H1 (cell line): ENCODE results near the gene PRIMA1. TPM values are rescaled to one million over a fixed set of nuclear protein-coding genes. Genes with fewer than 3 reads are reported as not detected.

Experiments used
- CHD7 ChIP-seq: fragments of 300-600 bp; sonication (generic); IDR thresholded peaks from 2 replicates; pipeline ENCODE4 v1.7.1; 2012; ENCODE audit warnings: low read length, moderate library complexity, mild to moderate bottlenecking, inconsistent platforms; ENCODE audit not compliant: insufficient replicate concordance
- EGR1 ChIP-seq: IDR thresholded peaks from 2 replicates; pipeline ENCODE4 v1.6.1; 2011; ENCODE audit warnings: low read depth, low read length, borderline replicate concordance
- EP300 ChIP-seq, 2 experiments: IDR thresholded peaks; 1 replicate in 1 of 2; 2 replicates in 1 of 2; pipeline ENCODE4 v1.6.1; 2011 to 2012; ENCODE audit warnings: low read depth in 2 of 2, low read length in 2 of 2, mild to moderate bottlenecking in 2 of 2, borderline replicate concordance in 1 of 2, inconsistent platforms in 1 of 2, moderate library complexity in 1 of 2
- SRF ChIP-seq: IDR thresholded peaks from 2 replicates; pipeline ENCODE4 v1.6.1; 2011; ENCODE audit warnings: mild to moderate bottlenecking, low read depth, low read length, moderate library complexity
- TCF12 ChIP-seq: IDR thresholded peaks from 2 replicates; pipeline ENCODE4 v1.6.1; 2011; ENCODE audit warnings: low read depth, mild to moderate bottlenecking, low read length
- polyA plus RNA-seq, 7 experiments: library from polyadenylated mRNA; depleted of rRNA in 3 of 7; stranded (reverse) in 5 of 7; unstranded in 2 of 7; fragments of >200 nt in 5 of 7; fragments of 200-250 nt in 2 of 7; gene quantifications; 1 replicate in 5 of 7; 2 replicates in 1 of 7; 4 replicates in 1 of 7; pipeline versions ENCODE4 v1.2.1 to v1.2.3, GENCODE V29; 2011 to 2013; ENCODE audit warnings: missing spikeins in 2 of 7, mixed read lengths in 2 of 7
- total RNA-seq: library from RNA; stranded (reverse); fragmentation: NEBNext Ultra II Directional; extraction: Animal tissue kit (Norgen Biotek cat#: 25700); gene quantifications from 2 replicates; pipeline ENCODE4 v1.2.1, GENCODE V29; 2021

The PRIMA1 gene
- total and polyA plus RNA-seq, 2 of the 8 experiments (the other 6 are each of a cell fraction or from before 2014, with no cell fraction given) = 2.8 to 4.5 TPM

GRCh38 chr14:93706360-93706955 lies 81.8 kb downstream of the PRIMA1 start (continued):
- TF ChIP-seq CHD7 (no peak), EP300 (IDR thresholded peaks at IDR 0.05; ENCODE audit: borderline replicate concordance in 1 of 2, low read depth in 2 of 2, low read length in 2 of 2) (no peak), EGR1 (no peak), SRF (no peak), TCF12 (no peak)
